Measurements from ENCODE around the gene CNTNAP4.

DNA sequence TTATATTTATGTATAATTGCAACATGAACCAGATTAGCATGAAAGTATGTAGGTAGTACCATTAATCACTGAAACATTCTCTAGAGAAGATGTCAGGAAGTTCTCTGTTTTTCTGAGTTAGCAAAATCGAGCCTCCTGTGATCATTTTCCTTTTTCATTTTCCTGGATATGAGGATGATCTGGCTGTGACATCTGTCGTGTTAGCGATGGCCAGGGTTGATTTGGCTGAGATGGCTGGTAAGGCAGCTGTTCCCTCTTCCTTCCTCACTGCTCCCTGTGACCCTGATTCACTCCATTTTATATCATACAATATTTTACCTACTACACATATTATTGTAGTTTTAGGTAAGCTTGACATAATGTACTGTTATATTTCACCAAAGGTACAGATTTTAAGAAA lies 10.3 kb downstream of the CNTNAP4 start:
- TF ChIP-seq, protein P1, sequence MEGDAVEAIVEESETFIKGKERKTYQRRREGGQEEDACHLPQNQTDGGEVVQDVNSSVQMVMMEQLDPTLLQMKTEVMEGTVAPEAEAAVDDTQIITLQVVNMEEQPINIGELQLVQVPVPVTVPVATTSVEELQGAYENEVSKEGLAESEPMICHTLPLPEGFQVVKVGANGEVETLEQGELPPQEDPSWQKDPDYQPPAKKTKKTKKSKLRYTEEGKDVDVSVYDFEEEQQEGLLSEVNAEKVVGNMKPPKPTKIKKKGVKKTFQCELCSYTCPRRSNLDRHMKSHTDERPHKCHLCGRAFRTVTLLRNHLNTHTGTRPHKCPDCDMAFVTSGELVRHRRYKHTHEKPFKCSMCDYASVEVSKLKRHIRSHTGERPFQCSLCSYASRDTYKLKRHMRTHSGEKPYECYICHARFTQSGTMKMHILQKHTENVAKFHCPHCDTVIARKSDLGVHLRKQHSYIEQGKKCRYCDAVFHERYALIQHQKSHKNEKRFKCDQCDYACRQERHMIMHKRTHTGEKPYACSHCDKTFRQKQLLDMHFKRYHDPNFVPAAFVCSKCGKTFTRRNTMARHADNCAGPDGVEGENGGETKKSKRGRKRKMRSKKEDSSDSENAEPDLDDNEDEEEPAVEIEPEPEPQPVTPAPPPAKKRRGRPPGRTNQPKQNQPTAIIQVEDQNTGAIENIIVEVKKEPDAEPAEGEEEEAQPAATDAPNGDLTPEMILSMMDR (conservative IDR thresholded peaks at IDR 0.05; ENCODE audit: low read depth, low read length): no peak
- no peak for TF ChIP-seq EZH2phosphoT487 (IDR thresholded peaks at IDR 0.05; ENCODE audit: borderline replicate concordance, low read length)
- TF ChIP-seq EZH2 (IDR thresholded peaks at IDR 0.05; ENCODE audit: low read length, unreplicated experiment): no peak

All from PC-3 (cell line).